NCI-H2171 treated with DMSO at 0.1 percent for 48 hours (cell line): ENCODE results near the gene GNAQ.

Experiments used
- DNase-seq: peaks from one replicate; lab custom pipeline; 2025; lab: John Stamatoyannopoulos, UW

GNAQ gene

GRCh38 chr9:77944556-77945243, 86.9 kb downstream of the GNAQ start:
- no peak for DNase-seq

GRCh38 chr9:77943057-77943456, 88.6 kb downstream of the GNAQ start:
- no peak for DNase-seq

GRCh38 chr9:77939149-77939668, 92.4 kb downstream of the GNAQ start:
- DNase-seq, result no peak

DNA sequence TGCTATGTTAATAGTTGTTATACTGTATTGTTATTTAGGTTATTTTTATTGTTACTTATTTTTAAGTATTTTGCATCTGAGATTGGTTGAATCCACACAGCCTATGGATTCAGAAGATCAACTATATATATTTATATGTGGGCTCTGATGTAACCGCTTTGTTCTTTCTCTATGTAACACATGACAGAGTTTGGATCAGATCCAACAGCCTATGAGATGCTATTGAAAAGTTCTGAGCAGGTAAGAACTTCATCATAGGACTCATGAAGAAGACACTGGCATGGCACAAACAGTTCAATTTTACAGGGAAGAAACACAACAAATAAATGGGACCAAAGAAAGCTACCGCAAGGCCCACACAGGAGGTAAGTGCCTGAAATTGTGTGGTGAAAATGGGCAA, 93.4 kb downstream of the GNAQ start:
- no peak for DNase-seq

DNA sequence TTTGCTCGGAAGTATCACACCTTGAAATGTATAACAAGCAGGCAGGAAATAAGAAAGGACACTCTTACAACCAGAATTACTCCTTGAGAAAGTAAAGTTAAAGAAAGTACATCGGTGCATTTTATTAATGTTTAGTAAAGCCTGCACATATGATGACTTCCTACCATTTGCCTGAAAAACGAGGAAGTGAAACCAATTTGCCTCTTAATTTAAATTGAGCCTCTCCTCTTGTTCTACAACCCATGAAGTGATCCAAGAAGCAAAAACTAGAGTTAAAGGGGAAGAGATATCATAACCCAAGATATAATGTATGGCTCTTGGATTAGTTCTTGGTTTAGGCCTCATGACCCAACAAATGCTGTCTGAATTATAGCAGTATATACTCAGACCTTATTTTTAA, 95.6 kb downstream of the GNAQ start:
- no peak for DNase-seq

GRCh38 chr9:77935211-77935610, 96.4 kb downstream of the GNAQ start:
- no peak for DNase-seq

- no peak for DNase-seq
Observed at GRCh38 chr9:77933976-77934375, 97.6 kb downstream of the GNAQ start.

DNA sequence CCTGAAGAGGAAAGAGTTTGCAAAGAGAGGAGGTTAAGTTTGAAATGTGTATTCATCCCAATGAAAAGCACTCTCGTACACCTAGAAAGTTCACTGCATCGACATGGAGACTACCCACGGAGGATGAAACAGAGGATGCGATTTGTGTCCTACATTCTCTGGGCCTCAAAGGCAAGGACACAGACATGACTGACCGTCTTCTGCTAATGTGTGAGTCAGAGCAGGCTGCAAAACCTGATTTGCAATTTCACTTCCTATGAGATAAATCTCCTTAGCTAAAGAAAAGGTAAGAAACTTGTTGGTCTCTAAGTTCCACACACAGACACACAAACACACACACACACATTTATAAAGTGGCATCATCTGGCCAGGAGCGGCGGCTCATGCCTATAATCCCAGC, 98.6 kb downstream of the GNAQ start:
- DNase-seq, result no peak

DNA sequence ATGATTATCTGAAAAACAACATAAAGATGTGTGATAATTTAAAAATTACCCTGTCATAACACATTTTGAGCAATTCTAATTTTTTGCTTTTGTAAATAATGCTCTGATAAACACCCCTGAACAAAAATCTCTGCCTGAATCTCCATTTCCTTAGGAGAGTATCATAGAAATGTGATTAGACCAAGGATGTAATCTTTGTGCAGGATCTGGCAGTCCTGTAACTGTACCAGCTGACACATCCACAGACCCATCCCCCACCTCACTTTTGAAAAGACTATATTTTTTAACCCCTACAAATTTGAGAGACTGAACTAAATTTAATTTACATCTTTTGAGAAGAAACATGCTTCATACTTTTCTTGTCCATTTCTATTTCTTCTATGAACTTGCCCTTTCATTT, 101.7 kb downstream of the GNAQ start:
- DNase-seq, result no peak

DNA sequence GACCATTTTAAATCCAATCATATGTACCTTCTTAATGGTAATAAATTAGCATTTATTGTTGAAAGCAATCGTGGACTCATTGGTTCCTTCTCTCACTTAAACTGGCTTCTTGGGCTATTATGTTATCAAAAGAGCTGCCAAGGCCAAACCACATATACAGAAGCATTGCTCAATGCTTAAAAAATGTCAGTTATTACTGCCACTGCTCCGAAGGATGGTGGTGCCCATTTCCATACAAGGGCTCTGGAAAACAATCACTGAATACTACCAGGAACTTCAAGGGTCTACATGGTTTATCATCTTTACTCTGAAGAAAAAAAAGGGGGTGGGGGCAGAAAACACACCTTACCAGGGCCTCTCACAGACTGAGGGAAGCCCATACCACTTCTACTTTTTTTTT, 104.3 kb downstream of the GNAQ start:
- no peak for DNase-seq

- DNase-seq, result no peak
Observed at GRCh38 chr9:77926371-77926878, 105.2 kb downstream of the GNAQ start.

DNA sequence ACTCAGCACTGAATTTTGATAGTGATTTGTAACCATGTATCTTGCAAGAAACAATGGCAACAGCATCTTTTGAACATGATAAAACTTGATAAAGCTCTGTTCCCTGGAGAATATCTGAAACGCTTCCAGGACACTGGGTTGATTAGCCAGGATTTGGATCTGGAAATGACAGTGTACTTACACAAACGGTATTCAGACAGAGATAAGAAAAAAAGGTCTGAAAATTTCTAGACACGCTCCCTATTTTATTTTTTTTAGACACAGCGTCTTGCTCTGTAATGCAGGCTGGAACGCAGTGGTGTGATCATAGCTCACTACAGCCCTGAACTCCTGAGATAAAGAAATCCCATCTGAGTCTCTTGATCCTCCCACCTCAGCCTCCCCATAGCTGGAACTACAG, 109.0 kb downstream of the GNAQ start:
- no peak for DNase-seq

GRCh38 chr9:77917800-77918199, 113.8 kb downstream of the GNAQ start:
- no peak for DNase-seq

DNA sequence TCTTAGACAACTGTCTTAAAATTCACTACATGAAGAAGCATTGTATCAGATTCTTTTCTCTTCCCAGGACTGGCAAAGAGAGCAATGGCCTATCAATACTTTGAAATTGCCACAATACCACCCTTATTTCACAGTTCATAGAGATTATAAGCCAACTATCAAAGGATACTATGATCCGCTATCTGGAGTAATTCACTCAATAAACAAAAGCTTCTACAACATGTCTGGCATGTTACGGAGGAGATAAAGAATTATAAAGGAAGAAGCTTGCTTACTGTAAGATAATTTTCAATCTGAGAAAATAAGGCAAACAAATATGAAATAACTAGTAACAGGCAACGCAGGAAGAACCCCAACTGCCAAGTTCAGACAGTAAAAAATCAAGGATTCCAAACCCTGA, 114.8 kb downstream of the GNAQ start:
- no peak for DNase-seq

GRCh38 chr9:77916410-77916819, 115.2 kb downstream of the GNAQ start:
- no peak for DNase-seq

DNA sequence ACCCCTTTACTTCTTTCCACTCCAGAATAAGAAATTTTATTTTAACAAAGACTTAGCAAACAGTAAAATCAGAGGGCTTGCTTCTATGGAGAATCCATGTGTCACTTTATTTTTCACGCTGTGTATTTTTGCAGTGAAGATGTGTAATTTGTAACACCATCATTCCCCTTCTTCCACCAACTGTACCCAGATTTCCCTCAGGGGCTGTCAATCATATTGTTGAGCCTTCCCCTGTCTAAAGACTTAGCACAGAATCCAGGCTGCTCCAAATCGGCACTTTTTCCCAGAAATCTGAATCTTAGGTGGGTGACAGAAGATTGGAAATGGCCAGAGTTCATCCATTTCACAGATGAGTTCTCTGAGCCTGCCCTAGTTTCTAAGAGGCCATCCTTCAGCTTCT, 115.9 kb downstream of the GNAQ start:
- DNase-seq, result no peak

GRCh38 chr9:77912895-77913693, 118.5 kb downstream of the GNAQ start:
- DNase-seq, result no peak

GRCh38 chr9:77911928-77912327, 119.7 kb downstream of the GNAQ start:
- DNase-seq, result no peak

GRCh38 chr9:77910194-77910621, 121.4 kb downstream of the GNAQ start:
- DNase-seq, result no peak

DNA sequence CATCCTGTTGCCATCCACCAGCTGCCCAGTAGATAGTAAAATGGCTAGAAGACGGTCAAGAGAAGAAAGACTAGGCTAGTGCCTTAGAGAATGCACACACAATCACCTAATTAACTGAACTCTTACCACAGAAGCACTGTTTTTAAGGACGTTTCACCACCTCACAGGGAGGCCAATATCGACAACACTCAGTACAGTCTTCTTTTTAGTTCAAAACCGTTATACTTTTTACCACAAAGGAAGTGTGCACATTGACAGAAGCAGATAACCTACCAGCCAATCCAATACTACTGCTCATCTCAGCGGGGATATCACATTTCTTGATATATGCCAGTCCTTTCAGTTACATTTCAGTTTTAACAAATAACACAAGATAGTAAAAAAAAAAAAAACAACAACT, 122.3 kb downstream of the GNAQ start:
- no peak for DNase-seq

DNA sequence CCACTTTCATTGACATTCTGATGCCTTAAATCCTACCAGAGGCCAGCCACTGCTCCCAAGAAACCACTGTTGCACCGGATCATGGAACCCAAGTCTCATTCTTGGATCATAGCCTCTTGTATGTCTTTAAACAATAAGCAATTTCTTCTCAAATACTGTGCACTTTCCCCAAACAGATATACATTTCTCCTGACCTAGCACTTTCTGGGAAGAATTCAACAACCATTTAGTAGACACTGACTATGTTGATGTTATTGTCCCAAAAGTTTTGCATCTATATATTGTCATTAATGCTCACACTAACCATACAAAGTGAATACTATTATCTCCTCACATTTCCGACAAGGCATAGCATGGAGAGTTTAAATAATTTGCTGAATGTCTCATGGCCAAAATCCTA, 123.3 kb downstream of the GNAQ start:
- DNase-seq, result no peak

GRCh38 chr9:77907585-77907984, 124.0 kb downstream of the GNAQ start:
- no peak for DNase-seq

- no peak for DNase-seq
Observed at GRCh38 chr9:77906991-77907390, 124.6 kb downstream of the GNAQ start.
